IPS DF 19.7 (cell line): ENCODE measurements around the gene C2orf80.
"Not testable (repeated sequence)": the region's sequence is repeated elsewhere in the genome, so short reads cannot be mapped to it uniquely, and the experiment has no call there.

Experiments
- DNase-seq: peaks from one replicate; pipeline ENCODE4 v3.0.0-alpha.2; 2013; ENCODE audit warnings: low read depth, low spot score

Gene C2orf80

GRCh38 chr2:208189810-208190503 lies at the start of gene C2orf80:
Gene C2orf80, minus strand, starts transcription at chr2:208190030. Its CDS starts 3,044 bp downstream, at chr2:208186986.
- DNase-seq: no peak

GRCh38 chr2:208235860-208236259 lies 46.0 kb upstream of the C2orf80 start:
- DNase-seq: no peak

- no peak for DNase-seq
Measured at GRCh38 chr2:208234786-208235185, 45.0 kb upstream of the C2orf80 start.

- no peak for DNase-seq
Measured at GRCh38 chr2:208228476-208228875, 38.6 kb upstream of the C2orf80 start.

GRCh38 chr2:208227581-208228232 lies 37.9 kb upstream of the C2orf80 start:
- DNase-seq: no peak

- DNase-seq: no peak
Measured at GRCh38 chr2:208224802-208225201, 35.0 kb upstream of the C2orf80 start.

GRCh38 chr2:208222351-208222750 lies 32.5 kb upstream of the C2orf80 start:
- no peak for DNase-seq

GRCh38 chr2:208221873-208222272 lies 32.0 kb upstream of the C2orf80 start:
- not testable (repeated sequence) for DNase-seq

- no peak for DNase-seq
Measured at GRCh38 chr2:208210688-208211451, 21.0 kb upstream of the C2orf80 start.

- DNase-seq: no peak
Measured at GRCh38 chr2:208208335-208209085, 18.7 kb upstream of the C2orf80 start.

- DNase-seq: no peak
Measured at GRCh38 chr2:208207769-208208168, 17.9 kb upstream of the C2orf80 start.

- no peak for DNase-seq
Measured at GRCh38 chr2:208204166-208204565, 14.3 kb upstream of the C2orf80 start.

GRCh38 chr2:208195531-208195930 lies 5.7 kb upstream of the C2orf80 start:
- no peak for DNase-seq

- DNase-seq: no peak
Measured at GRCh38 chr2:208192611-208193236, 2.9 kb upstream of the C2orf80 start.

GRCh38 chr2:208189069-208189809 lies 591 bp downstream of the C2orf80 start:
- DNase-seq: no peak

GRCh38 chr2:208186893-208187292 lies 2.9 kb downstream of the C2orf80 start:
- no peak for DNase-seq

- no peak for DNase-seq
Measured at GRCh38 chr2:208186465-208186864, 3.4 kb downstream of the C2orf80 start.

- DNase-seq: no peak
Measured at GRCh38 chr2:208183972-208184705, 5.7 kb downstream of the C2orf80 start.

GRCh38 chr2:208183526-208183925 lies 6.3 kb downstream of the C2orf80 start:
- DNase-seq: no peak

- DNase-seq: no peak
Measured at GRCh38 chr2:208182835-208183234, 7.0 kb downstream of the C2orf80 start.
